B cell (primary cell): ENCODE measurements around the gene ANKRD11. TPM values are rescaled to one million over a fixed set of nuclear protein-coding genes. Genes with fewer than 3 reads are reported as not detected.

Source experiments
- ATAC-seq: fragments of 200-7000 bp; cut with Tn5 transposase; one replicate; pipeline ENCODE4 v1.10.0; 2021; ENCODE audit warnings: low read depth, mild to moderate bottlenecking, moderate number of reproducible peaks, moderate library complexity
- CTCF ChIA-PET: fragments of 350-600 bp; sonication (Branson Sonifier 250); formaldehyde crosslinking; loops from one replicate; lab custom pipeline; 2021; ENCODE audit warnings: antibody characterized with exemption, inconsistent platforms; lab: Charles Lee
- POLR2A ChIA-PET: fragments of 350-600 bp; sonication (Branson Sonifier 250); formaldehyde crosslinking; loops from one replicate; lab custom pipeline; 2021; ENCODE audit warnings: antibody characterized with exemption; lab: Charles Lee
- DNase-seq: peaks from one replicate; pipeline ENCODE4 v3.0.0; 2013
- H2AFZ ChIP-seq: 2 replicates; pipeline ENCODE4 v1.6.1; 2012; ENCODE audit warnings: mild to moderate bottlenecking, low read depth, low read length; ENCODE audit not compliant: insufficient read depth, poor library complexity, severe bottlenecking
- H3K27ac ChIP-seq, 2 donors: 1 replicate in 1 of 2; 2 replicates in 1 of 2; pipeline ENCODE4 v1.5.1; 2012 to 2013; ENCODE audit warnings: low read length in 2 of 2, mild to moderate bottlenecking in 2 of 2, moderate library complexity in 1 of 2
- H3K27me3 ChIP-seq, 4 experiments: fragments of 200-600 bp in 1 of 4; sonication (generic) in 1 of 4; replicated peaks in 1 of 4; 1 replicate in 2 of 4; 2 replicates in 2 of 4; pipeline versions ENCODE4 v1.6.1 to v1.7.0; 2013 to 2016; ENCODE audit warnings: low read length in 3 of 4, mild to moderate bottlenecking in 2 of 4, mixed read lengths in 1 of 4, moderate library complexity in 1 of 4; ENCODE audit not compliant: insufficient read depth in 4 of 4, control insufficient read depth in 3 of 4; ENCODE audit errors: control extremely low read depth in 1 of 4
- H3K36me3 ChIP-seq, 2 experiments: replicated peaks in 1 of 2; 1 replicate in 1 of 2; 2 replicates in 1 of 2; pipeline versions ENCODE4 v1.6.1 to v1.7.1; 2013; ENCODE audit warnings: low read length in 1 of 2; ENCODE audit not compliant: insufficient read depth in 2 of 2, control insufficient read depth in 1 of 2; ENCODE audit errors: control extremely low read depth in 1 of 2, extremely low read depth in 1 of 2
- H3K4me1 ChIP-seq, 2 donors: fragments of 200-600 bp in 1 of 2; sonication (generic) in 1 of 2; 1 replicate in 1 of 2; 2 replicates in 1 of 2; pipeline versions ENCODE4 v1.5.1 to v1.6.1; 2013 to 2017; ENCODE audit warnings: low read length in 2 of 2; ENCODE audit not compliant: control insufficient read depth in 2 of 2, insufficient read depth in 2 of 2
- H3K4me2 ChIP-seq: replicated peaks from 2 replicates; pipeline ENCODE3; 2012; ENCODE audit warnings: mild to moderate bottlenecking, low read depth, low read length; ENCODE audit not compliant: poor library complexity, severe bottlenecking
- H3K4me3 ChIP-seq, 5 experiments: fragments of 200-600 bp in 1 of 5; sonication (generic) in 1 of 5; 1 replicate in 3 of 5; 2 replicates in 2 of 5; pipeline versions ENCODE4 v1.5.1 to v1.7.0; 2011 to 2016; ENCODE audit warnings: low read length in 4 of 5, mild to moderate bottlenecking in 4 of 5, low read depth in 2 of 5, control low read depth in 1 of 5, moderate library complexity in 1 of 5; ENCODE audit not compliant: insufficient read depth in 1 of 5; ENCODE audit errors: control extremely low read depth in 1 of 5, extremely low read depth in 1 of 5
- H3K79me2 ChIP-seq: fragments of 200-600 bp; sonication (generic); one replicate; pipeline ENCODE4 v1.6.0; 2016; ENCODE audit warnings: low read length; ENCODE audit not compliant: control insufficient read depth, insufficient read depth
- H3K9ac ChIP-seq: fragments of 200-600 bp; sonication (generic); 2 replicates; pipeline ENCODE4 v1.6.1; 2017; ENCODE audit warnings: mild to moderate bottlenecking, low read length, moderate library complexity
- H3K9me3 ChIP-seq, 3 donors: one replicate each; pipeline versions ENCODE4 v1.6.1 to v1.7.1; 2013; ENCODE audit warnings: low read length in 2 of 3; ENCODE audit not compliant: control insufficient read depth in 2 of 3, insufficient read depth in 1 of 3; ENCODE audit errors: control extremely low read depth in 1 of 3
- H4K20me1 ChIP-seq: 2 replicates; pipeline ENCODE4 v1.6.0; 2012; ENCODE audit warnings: mild to moderate bottlenecking, low read length; ENCODE audit not compliant: insufficient read depth, control insufficient read depth, poor library complexity, severe bottlenecking
- H3K27ac Mint-ChIP-seq: one replicate; pipeline ENCODE4 v1.8.0; 2021; ENCODE audit warnings: mixed read lengths
- H3K27me3 Mint-ChIP-seq: one replicate; pipeline ENCODE4 v1.8.0; 2021; ENCODE audit warnings: mixed read lengths
- H3K4me1 Mint-ChIP-seq: one replicate; pipeline ENCODE4 v1.8.0; 2021; ENCODE audit warnings: mixed read lengths
- H3K4me3 Mint-ChIP-seq: one replicate; pipeline ENCODE4 v1.8.0; 2021; ENCODE audit warnings: mixed read lengths
- H3K9me3 Mint-ChIP-seq: one replicate; pipeline ENCODE4 v1.8.0; 2022; ENCODE audit warnings: mixed read lengths; ENCODE audit not compliant: insufficient read depth
- EZH2 ChIP-seq: IDR thresholded peaks from 2 replicates; pipeline ENCODE4 v1.6.1; 2012; ENCODE audit warnings: borderline replicate concordance, low read depth, mild to moderate bottlenecking, moderate library complexity, low read length; ENCODE audit not compliant: insufficient read depth, poor library complexity, severe bottlenecking
- WGBS: methylation state at CpG from one replicate; pipeline ENCODE4 v1.1.5; 2013; ENCODE audit warnings: missing lambda C conversion rate; ENCODE audit not compliant: insufficient coverage; 5-methylcytosine and 5-hydroxymethylcytosine counted together
- intact Hi-C: fragments of 100-400 bp; cut with micrococcal nuclease; formaldehyde crosslinking; loops from one replicate; pipeline ENCODE4 v1.10.0; 2022
- polyA plus RNA-seq: library from polyadenylated mRNA; depleted of rRNA; stranded (reverse); fragments of >200 nt; gene quantifications from 2 replicates; pipeline ENCODE4 v1.2.3, GENCODE V29; 2012
- total RNA-seq, 2 donors: library from RNA; stranded (reverse); fragments of 120-200 nt in 1 of 2; gene quantifications; 1 replicate in 1 of 2; 2 replicates in 1 of 2; pipeline versions ENCODE4 v1.2.3 to v1.2.4, GENCODE V29; 2013 to 2022
- TF ChIP-seq, protein P1 (sequence below): fragments of 200-600 bp; IDR thresholded peaks from one replicate; pipeline ENCODE4 v1.8.0; 2022; ENCODE audit warnings: antibody characterized with exemption, mild to moderate bottlenecking

Gene ANKRD11
- total and polyA plus RNA-seq, 2 donors (not counting 1 experiment from before 2014, with no cell fraction given) = 67.9 to 314 TPM

DNA sequence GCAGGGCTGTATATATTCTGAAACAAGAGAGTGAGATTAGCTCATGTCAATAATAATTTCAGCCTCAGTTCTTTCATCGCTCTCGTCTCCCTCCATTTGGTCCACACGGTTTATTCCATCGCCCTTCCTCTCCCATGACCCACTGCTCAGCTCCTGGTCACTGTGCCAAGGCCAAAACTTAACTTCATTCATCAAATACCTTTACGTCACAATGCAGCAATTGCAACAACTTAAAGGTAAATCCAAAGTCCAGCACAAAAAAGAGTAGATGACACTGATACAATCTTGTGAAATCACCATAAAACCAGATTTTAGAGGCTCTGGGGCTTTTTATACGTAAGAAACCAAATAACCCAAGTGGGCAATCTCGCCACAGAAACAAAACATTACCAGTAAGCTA is 72.0 kb downstream of the ANKRD11 start:
- no peak overlapping the region for H3K4me3 Mint-ChIP-seq
- H3K4me1 ChIP-seq = peaks cover 25 to 31% of the 10 kb centered on the region in 2 donors
- TF ChIP-seq, protein P1, sequence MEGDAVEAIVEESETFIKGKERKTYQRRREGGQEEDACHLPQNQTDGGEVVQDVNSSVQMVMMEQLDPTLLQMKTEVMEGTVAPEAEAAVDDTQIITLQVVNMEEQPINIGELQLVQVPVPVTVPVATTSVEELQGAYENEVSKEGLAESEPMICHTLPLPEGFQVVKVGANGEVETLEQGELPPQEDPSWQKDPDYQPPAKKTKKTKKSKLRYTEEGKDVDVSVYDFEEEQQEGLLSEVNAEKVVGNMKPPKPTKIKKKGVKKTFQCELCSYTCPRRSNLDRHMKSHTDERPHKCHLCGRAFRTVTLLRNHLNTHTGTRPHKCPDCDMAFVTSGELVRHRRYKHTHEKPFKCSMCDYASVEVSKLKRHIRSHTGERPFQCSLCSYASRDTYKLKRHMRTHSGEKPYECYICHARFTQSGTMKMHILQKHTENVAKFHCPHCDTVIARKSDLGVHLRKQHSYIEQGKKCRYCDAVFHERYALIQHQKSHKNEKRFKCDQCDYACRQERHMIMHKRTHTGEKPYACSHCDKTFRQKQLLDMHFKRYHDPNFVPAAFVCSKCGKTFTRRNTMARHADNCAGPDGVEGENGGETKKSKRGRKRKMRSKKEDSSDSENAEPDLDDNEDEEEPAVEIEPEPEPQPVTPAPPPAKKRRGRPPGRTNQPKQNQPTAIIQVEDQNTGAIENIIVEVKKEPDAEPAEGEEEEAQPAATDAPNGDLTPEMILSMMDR = no peak
- TF ChIP-seq EZH2 = no peak
- peaks cover 99% of the 10 kb centered on the region for H4K20me1 ChIP-seq
- ChIA-PET POLR2A (no interaction called here), CTCF (interaction anchor here (0.8 kb wide), 1 partner anchor 36 kb away, joined by 4 read pairs; no protein-coding TSS in a partner anchor)
- H3K4me1 Mint-ChIP-seq = peaks cover 66% of the 10 kb centered on the region
- H3K36me3 ChIP-seq = peaks cover 0 to 32% of the 10 kb centered on the region in 2 experiments
- no peak overlapping the region for H3K4me3 ChIP-seq
- no peaks in the 10 kb centered on the region for H3K9me3 Mint-ChIP-seq
- no peak overlapping the region for H3K27ac Mint-ChIP-seq
- no peaks in the 10 kb centered on the region for H3K9me3 ChIP-seq
- peaks cover 100% of the 10 kb centered on the region for H3K79me2 ChIP-seq
- no peaks in the 10 kb centered on the region for H3K27me3 Mint-ChIP-seq
- DNase-seq (no peak), ATAC-seq (no peak)
- H2AFZ ChIP-seq = no peak overlapping the region
- no peak overlapping the region for H3K27ac ChIP-seq
- 94% methylated on average over 5 of the region's 7 CpGs for WGBS
- H3K4me2 ChIP-seq = no peak overlapping the region
- H3K27me3 ChIP-seq = no peaks in the 10 kb centered on the region
- no peak overlapping the region for H3K9ac ChIP-seq
- intact Hi-C loops = no loop called here

DNA sequence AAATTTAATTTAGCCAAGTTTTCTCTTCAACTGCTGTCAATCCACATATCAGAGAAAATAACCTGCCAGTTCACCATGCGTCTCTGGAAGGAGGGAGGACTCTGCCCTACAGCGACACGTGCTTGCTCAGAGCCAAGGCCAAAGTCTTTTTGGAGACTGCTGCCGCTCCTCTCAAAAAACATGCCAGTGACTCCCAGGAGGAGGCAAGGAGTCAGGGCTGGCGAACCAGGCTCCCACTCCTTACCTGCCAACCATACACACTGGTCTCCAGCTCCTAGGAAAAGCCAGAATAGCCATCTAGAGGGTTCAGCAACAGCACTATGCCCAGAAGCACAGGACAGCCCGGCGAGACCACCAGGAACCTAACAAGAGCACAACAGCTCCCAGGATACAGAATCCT is 73.0 kb downstream of the ANKRD11 start:
- H3K4me2 ChIP-seq = no peak overlapping the region
- H3K4me1 Mint-ChIP-seq = peaks cover 62% of the 10 kb centered on the region
- no peak overlapping the region for H3K4me3 Mint-ChIP-seq
- intact Hi-C loops = no loop called here
- no peak overlapping the region for H3K4me3 ChIP-seq
- H3K4me1 ChIP-seq = peaks cover 17 to 27% of the 10 kb centered on the region in 2 donors
- H2AFZ ChIP-seq = no peak overlapping the region
- no peaks in the 10 kb centered on the region for H3K9me3 Mint-ChIP-seq
- H3K79me2 ChIP-seq = peaks cover 100% of the 10 kb centered on the region
- no peaks in the 10 kb centered on the region for H3K9me3 ChIP-seq
- no peak overlapping the region for H3K9ac ChIP-seq
- ATAC-seq (no peak), DNase-seq (no peak)
- H4K20me1 ChIP-seq = peaks cover 99% of the 10 kb centered on the region
- no peaks in the 10 kb centered on the region for H3K27me3 Mint-ChIP-seq
- no peaks in the 10 kb centered on the region for H3K27me3 ChIP-seq
- TF ChIP-seq, protein P1 = no peak
- H3K27ac ChIP-seq = no peak overlapping the region
- no peak overlapping the region for H3K27ac Mint-ChIP-seq
- 100% methylated on average over 7 of the region's 7 CpGs for WGBS
- ChIA-PET CTCF (no interaction called here), POLR2A (no interaction called here)
- H3K36me3 ChIP-seq = peaks cover 0 to 32% of the 10 kb centered on the region in 2 experiments
